Ramos (cell line): ENCODE measurements around the gene LDHD.

Source experiments
- in situ Hi-C: fragments of 300-500 bp; cut with MboI; formaldehyde crosslinking; loops from one replicate; pipeline ENCODE4 v1.14.3; 2022; ENCODE audit warnings: low sequenced_read_pairs; ENCODE audit not compliant: unreplicated experiment

The LDHD gene

DNA sequence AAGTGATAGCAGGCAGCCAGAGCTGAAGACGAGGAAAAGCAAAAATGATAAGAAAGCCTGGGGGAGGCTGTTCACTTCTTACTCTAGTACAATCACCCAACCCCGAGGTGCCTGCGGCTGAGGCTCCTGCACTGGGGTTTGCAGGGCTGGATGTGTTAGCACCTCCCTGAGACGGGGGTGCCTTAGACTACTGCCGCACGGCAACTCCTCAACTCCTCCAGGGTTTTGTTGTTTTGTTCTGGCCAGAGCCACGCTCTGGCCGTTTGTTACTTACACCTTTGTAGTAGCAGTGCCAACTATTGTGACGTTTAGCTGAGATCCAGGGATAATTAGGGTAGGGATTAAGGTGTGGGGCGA is 51.5 kb downstream of the LDHD start:
- in situ Hi-C loops = no loop called here

DNA sequence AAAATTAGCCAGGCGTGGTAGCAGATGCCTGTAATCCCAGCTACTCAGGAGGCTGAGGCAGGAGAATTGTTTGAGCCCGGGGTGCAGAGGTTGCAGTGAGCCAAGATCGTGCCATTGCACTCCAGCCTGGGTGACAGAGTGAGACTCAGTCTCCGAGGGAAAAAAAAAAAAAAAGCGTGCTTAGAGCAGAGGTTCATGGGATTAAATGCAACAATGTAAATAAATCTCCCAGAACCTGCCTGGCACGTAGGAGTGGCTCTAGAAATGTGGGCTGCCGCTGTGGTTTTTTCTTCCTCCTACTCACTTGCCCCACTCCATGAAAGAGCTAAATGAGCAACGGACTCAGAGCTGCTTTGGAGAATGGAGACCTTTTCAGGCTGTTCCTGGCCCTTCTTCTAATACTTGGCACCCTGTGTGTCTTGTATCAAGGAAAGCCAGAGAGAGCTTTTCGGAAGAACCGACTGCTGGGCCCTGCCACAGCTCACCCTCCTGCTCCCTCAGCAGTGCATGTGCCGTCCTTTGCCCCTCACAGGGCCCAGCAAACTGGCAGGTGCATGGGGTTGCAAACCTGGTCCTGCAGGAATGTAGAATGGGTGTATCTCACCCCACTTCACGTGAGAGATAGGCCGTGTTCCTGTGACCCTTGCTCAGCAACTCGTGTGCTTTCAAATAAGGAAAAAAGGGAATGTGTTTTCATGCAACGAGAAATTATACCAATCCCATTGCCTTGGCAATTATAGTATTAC is 52.0 kb downstream of the LDHD start:
- in situ Hi-C loops = no loop called here

DNA sequence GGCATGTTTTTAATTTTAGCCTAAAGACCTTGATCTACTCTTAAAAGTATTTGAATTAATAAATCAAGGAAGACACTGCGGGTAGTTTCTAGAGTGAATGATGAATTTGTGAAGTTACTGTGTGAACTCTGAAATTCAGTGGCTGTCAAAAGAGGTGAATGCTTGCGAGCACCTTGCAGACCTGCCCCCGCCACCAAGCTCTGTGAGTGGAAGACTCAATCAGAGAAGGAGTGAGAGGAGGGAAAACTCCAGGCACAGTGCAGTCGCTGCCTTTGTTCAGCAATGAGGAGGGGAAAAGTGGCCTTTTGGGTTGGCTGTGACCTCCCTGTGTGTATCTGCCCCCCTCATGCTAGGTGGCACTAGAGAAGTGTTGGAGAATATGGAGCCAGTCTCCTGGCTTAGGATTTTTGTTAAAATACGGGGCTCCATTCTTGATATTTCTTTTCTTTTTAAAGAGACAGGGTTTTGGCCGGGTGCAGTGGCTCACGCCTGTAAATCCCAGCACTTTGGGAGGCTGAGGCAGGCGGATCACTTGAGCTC is 53.0 kb downstream of the LDHD start:
- in situ Hi-C loops = no loop called here

DNA sequence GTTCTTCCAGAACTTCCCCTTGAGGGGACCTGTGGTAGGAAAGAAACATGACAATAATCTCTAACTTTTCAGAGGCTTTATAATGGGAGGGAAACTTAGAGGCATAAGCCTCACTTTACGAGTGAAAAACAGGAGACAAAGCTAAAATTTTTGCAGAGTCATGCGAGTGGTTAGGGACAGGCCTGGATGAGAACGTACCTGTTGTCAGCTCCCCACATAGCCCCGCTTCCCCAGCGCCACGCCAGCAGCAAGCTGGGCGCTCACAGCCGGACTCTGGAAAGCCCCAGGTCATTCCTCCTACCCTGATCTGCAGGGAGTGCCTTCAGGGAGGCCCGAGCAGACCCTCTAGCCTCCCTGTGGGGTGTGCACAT is 53.6 kb downstream of the LDHD start:
- in situ Hi-C loops = no loop called here

DNA sequence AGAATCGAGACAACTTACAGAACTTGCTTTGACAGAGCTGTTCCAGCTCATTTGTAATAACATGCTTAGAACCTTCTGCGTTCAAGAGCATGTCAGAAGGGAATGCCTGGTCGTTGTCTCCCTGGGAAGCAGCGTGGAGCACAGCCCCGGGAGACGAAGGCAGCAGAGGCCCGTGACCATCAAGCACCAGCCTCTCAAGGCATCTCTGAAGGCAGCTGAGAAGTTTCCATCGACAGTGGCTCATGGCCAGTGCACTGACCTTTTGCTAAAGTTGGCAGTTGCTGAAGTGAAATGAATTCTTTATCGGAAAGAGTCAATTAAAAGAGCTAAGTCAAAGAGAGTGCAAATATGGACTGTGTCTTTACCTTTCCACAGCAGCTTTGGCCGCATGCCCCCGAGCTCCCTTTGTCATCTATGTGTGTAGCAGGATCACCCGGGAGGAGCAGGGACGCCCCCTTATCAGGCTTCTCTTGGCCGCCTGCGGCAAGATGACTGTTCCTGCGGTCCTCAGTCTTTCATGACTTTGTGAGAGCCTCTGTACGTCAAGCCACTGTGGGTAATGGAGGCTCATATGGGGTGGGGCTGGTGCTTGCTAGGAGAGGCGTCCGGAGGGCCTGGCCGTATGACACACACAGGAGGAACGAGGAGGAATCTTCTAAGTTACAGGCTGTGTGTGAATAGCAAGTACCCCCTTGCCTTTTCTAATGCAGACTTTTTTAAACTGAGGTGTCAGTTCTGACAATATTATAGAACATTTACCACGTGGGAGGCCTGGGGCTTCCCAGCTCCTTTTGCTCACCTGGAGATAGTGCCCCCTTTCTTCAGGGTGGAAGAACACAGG is 54.2 kb downstream of the LDHD start:
- in situ Hi-C loops = no loop called here
